ENCODE data around the gene MSH2. TPM values are rescaled to one million over a fixed set of nuclear protein-coding genes. Genes with fewer than 3 reads are reported as not detected.
"Not testable (repeated sequence)": the region's sequence is repeated elsewhere in the genome, so short reads cannot be mapped to it uniquely, and the experiment has no call there.

The MSH2 gene
- total RNA-seq, 1 donor from 2014 or later = 9.3 TPM

- H3K27me3 ChIP-seq = no peaks in the 10 kb centered on the region
- H3K36me3 ChIP-seq = no peaks in the 10 kb centered on the region
- no peaks in the 10 kb centered on the region for H3K4me1 ChIP-seq
- no peak for DNase-seq (ENCODE audit: extremely low spot score in 2 of 2)
- no peak overlapping the region for H3K4me3 ChIP-seq
- H3K9me3 ChIP-seq = no peaks in the 10 kb centered on the region
- TF ChIP-seq CTCF (IDR thresholded peaks at IDR 0.05) (no peak), POLR2A (IDR thresholded peaks at IDR 0.05) (no peak), POLR2AphosphoS5 (IDR thresholded peaks at IDR 0.05; ENCODE audit: insufficient read depth in 1 of 2, low read depth in 1 of 2) (no peak)
- H3K27ac ChIP-seq = no peak overlapping the region
- intact Hi-C loops (cut with DNase I) = no loop called here
Measured at GRCh38 chr2:47438783-47439182, 35.8 kb downstream of the MSH2 start.

GRCh38 chr2:47451790-47452189, 48.8 kb downstream of the MSH2 start:
- H3K27ac ChIP-seq = no peak overlapping the region
- intact Hi-C loops (cut with DNase I) = no loop called here

GRCh38 chr2:47452761-47453160, 49.8 kb downstream of the MSH2 start:
- TF ChIP-seq CTCF (IDR thresholded peaks at IDR 0.05) (no peak), POLR2A (IDR thresholded peaks at IDR 0.05) (no peak), POLR2AphosphoS5 (IDR thresholded peaks at IDR 0.05; ENCODE audit: insufficient read depth in 1 of 2, low read depth in 1 of 2) (no peak)
- no peaks in the 10 kb centered on the region for H3K36me3 ChIP-seq

More at GRCh38 chr2:47451790-47452189, 48.8 kb downstream of the MSH2 start:
- Histone ChIP-seq H3K9me3 (no peaks in the 10 kb centered on the region), H3K36me3 (no peaks in the 10 kb centered on the region), H3K4me3 (no peak overlapping the region), H3K27me3 (no peaks in the 10 kb centered on the region), H3K4me1 (no peaks in the 10 kb centered on the region)
- no peak for TF ChIP-seq POLR2AphosphoS5 (IDR thresholded peaks at IDR 0.05; ENCODE audit: insufficient read depth in 1 of 2, low read depth in 1 of 2)
- no peak for TF ChIP-seq CTCF (IDR thresholded peaks at IDR 0.05)
- TF ChIP-seq POLR2A (IDR thresholded peaks at IDR 0.05) = no peak
- DNase-seq (ENCODE audit: extremely low spot score in 2 of 2) = no peak

GRCh38 chr2:47454818-47455217, 51.9 kb downstream of the MSH2 start:
- DNase-seq (ENCODE audit: extremely low spot score in 2 of 2); H3K36me3 ChIP-seq; H3K4me3 ChIP-seq; H3K27ac ChIP-seq; H3K9me3 ChIP-seq; H3K4me1 ChIP-seq; intact Hi-C loops (cut with DNase I); H3K27me3 ChIP-seq: not testable (repeated sequence)

More at GRCh38 chr2:47452761-47453160, 49.8 kb downstream of the MSH2 start:
- Histone ChIP-seq H3K27ac (no peak overlapping the region), H3K9me3 (no peaks in the 10 kb centered on the region), H3K4me3 (no peak overlapping the region), H3K27me3 (no peaks in the 10 kb centered on the region), H3K4me1 (no peaks in the 10 kb centered on the region)
- DNase-seq (ENCODE audit: extremely low spot score in 2 of 2) = no peak
- intact Hi-C loops (cut with DNase I) = no loop called here

- no peak overlapping the region for H3K27ac ChIP-seq
- DNase-seq (ENCODE audit: extremely low spot score in 2 of 2) = no peak
- intact Hi-C loops (cut with DNase I) = no loop called here
- no peaks in the 10 kb centered on the region for H3K36me3 ChIP-seq
- H3K27me3 ChIP-seq = no peaks in the 10 kb centered on the region
- H3K4me1 ChIP-seq = no peaks in the 10 kb centered on the region
- TF ChIP-seq POLR2AphosphoS5 (IDR thresholded peaks at IDR 0.05; ENCODE audit: insufficient read depth in 1 of 2, low read depth in 1 of 2) = no peak
- H3K9me3 ChIP-seq = no peaks in the 10 kb centered on the region
- H3K4me3 ChIP-seq = no peak overlapping the region
Measured at GRCh38 chr2:47455411-47455810, 52.5 kb downstream of the MSH2 start.

GRCh38 chr2:47456851-47457250, 53.9 kb downstream of the MSH2 start:
- Histone ChIP-seq H3K36me3 (no peaks in the 10 kb centered on the region), H3K4me3 (no peak overlapping the region), H3K4me1 (no peaks in the 10 kb centered on the region), H3K27me3 (no peaks in the 10 kb centered on the region), H3K27ac (no peak overlapping the region), H3K9me3 (no peaks in the 10 kb centered on the region)
- TF ChIP-seq CTCF (IDR thresholded peaks at IDR 0.05) (no peak), POLR2AphosphoS5 (IDR thresholded peaks at IDR 0.05; ENCODE audit: insufficient read depth in 1 of 2, low read depth in 1 of 2) (no peak), POLR2A (IDR thresholded peaks at IDR 0.05) (no peak)
- DNase-seq (ENCODE audit: extremely low spot score in 2 of 2) = no peak
- intact Hi-C loops (cut with DNase I) = no loop called here

All from vagina (tissue), 2 donors.